ENCODE measurements around the gene CFAP100.

- TF ChIP-seq EZH2phosphoT487 (IDR thresholded peaks at IDR 0.05; ENCODE audit: low read depth) (no peak), CTCF (IDR thresholded peaks at IDR 0.05; ENCODE audit: low read depth, low read length) (no peak)
These were observed 38.1 kb upstream of the CFAP100 start for GRCh38 chr3:126356373-126357264.
